Measurements from ENCODE around the gene KCNJ9.

The KCNJ9 gene

GRCh38 chr1:160089883-160090282 lies 8.5 kb downstream of the KCNJ9 start:
- DNase-seq = no peak

GRCh38 chr1:160090760-160091159 lies 9.4 kb downstream of the KCNJ9 start:
- no peak for DNase-seq

- no peak for DNase-seq
Observed at GRCh38 chr1:160091666-160092223, 10.4 kb downstream of the KCNJ9 start.

- no peak for DNase-seq
Observed at GRCh38 chr1:160092366-160093068, 11.2 kb downstream of the KCNJ9 start.

- DNase-seq = no peak
Observed at GRCh38 chr1:160093069-160093395, 11.7 kb downstream of the KCNJ9 start.

- no peak for DNase-seq
Observed at GRCh38 chr1:160093624-160094290, 12.4 kb downstream of the KCNJ9 start.

GRCh38 chr1:160094291-160094625 lies 12.9 kb downstream of the KCNJ9 start:
- no peak for DNase-seq

GRCh38 chr1:160094806-160095205 lies 13.5 kb downstream of the KCNJ9 start:
- no peak for DNase-seq

- DNase-seq = no peak
Observed at GRCh38 chr1:160095382-160096105, 14.2 kb downstream of the KCNJ9 start.

GRCh38 chr1:160096274-160097116 lies 15.2 kb downstream of the KCNJ9 start:
- DNase-seq = no peak

- no peak for DNase-seq
Observed at GRCh38 chr1:160097151-160097910, 16.0 kb downstream of the KCNJ9 start.

- peak; percentile 63 for DNase-seq
Observed at GRCh38 chr1:160097911-160098851, 16.8 kb downstream of the KCNJ9 start, which contains the start of gene IGSF8. TSS of gene IGSF8 (minus strand) at chr1:160098619. CDS start at chr1:160098472, 147 bp downstream.

GRCh38 chr1:160098852-160099561 lies 17.7 kb downstream of the KCNJ9 start:
- peak; percentile 81 for DNase-seq

GRCh38 chr1:160099716-160100375 lies 18.5 kb downstream of the KCNJ9 start:
- DNase-seq = no peak

- DNase-seq = peak; percentile 49
Observed at GRCh38 chr1:160101037-160101716, 19.8 kb downstream of the KCNJ9 start.

GRCh38 chr1:160101717-160102522 lies 20.6 kb downstream of the KCNJ9 start:
- no peak for DNase-seq

GRCh38 chr1:160103658-160104408 lies 22.5 kb downstream of the KCNJ9 start:
- no peak for DNase-seq

All from DMS 273 treated with DMSO at 0.1 percent for 48 hours (cell line).